ENCODE results near the gene CLN5. TPM values are rescaled to one million over a fixed set of nuclear protein-coding genes. Genes with fewer than 3 reads are reported as not detected.
A peak's percentile ranks its signal among the peaks of the same experiment; 100 is the strongest.
"Not testable (repeated sequence)": the region's sequence is repeated elsewhere in the genome, so short reads cannot be mapped to it uniquely, and the experiment has no call there.

Gene CLN5
- total RNA-seq, 2 donors from 2014 or later, result 9.9 to 29.0 TPM

DNA sequence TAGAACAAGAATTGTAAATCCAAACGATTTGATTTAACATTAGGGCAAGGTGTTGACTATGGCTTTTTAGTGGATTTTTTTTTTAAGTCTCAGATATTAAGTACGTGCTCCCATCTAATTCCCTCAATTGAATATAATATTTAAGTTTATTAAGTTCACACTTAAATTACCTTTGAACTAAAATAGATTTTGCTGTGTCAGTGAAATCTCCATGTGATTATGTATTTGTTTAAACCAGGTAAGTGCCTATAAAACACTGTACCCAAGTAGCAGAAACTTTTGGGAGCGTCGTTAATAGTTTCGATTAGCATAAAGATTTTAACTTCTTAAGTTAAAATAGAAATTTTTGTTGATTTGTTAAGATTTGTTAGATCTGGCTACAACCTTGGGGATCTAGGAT lies 1.6 kb downstream of the CLN5 start:
- Mint-ChIP-seq H3K9me3 (no peaks in the 10 kb centered on the region), H3K4me3 (peak overlapping the region; percentile 95), H3K36me3 (ENCODE audit: low read depth) (peaks cover 62% of the 10 kb centered on the region), H3K27ac (peak overlapping the region; percentile 98), H3K27me3 (no peaks in the 10 kb centered on the region), H3K4me1 (peaks cover 20% of the 10 kb centered on the region)
- no peak for ATAC-seq (replicated peaks)

DNA sequence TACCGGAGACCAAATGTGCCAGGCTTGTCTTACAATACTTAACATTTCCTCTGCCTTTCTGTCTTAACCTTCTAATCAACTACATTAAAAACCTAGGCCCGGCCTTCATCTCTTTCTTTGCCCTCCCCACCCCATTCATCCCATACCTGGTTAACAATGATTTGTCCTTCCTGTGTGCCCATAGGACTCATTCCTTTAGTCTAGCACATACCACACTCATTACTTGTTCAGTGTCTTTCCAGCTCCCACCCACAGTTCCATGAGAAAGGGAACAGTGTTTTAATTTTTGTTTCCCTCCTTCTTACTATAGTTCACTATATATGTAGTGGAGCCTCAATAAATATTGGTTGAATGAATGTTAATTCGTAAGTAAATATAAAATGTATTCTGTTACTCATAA lies 2.4 kb downstream of the CLN5 start:
- peak overlapping the region; percentile 95 for H3K4me3 Mint-ChIP-seq
- no peak for ATAC-seq (replicated peaks)
- H3K4me1 Mint-ChIP-seq, result peaks cover 22% of the 10 kb centered on the region
- H3K27me3 Mint-ChIP-seq, result no peaks in the 10 kb centered on the region
- no peaks in the 10 kb centered on the region for H3K9me3 Mint-ChIP-seq
- H3K27ac Mint-ChIP-seq, result peak overlapping the region; percentile 48
- peaks cover 70% of the 10 kb centered on the region for H3K36me3 Mint-ChIP-seq (ENCODE audit: low read depth)

DNA sequence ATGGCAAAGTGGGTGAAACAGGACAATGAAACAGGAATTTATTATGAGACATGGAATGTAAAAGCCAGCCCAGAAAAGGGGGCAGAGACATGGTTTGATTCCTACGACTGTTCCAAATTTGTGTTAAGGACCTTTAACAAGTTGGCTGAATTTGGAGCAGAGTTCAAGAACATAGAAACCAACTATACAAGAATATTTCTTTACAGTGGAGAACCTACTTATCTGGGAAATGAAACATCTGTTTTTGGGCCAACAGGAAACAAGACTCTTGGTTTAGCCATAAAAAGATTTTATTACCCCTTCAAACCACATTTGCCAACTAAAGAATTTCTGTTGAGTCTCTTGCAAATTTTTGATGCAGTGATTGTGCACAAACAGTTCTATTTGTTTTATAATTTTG lies 8.6 kb downstream of the CLN5 start:
- Mint-ChIP-seq H3K27me3 (no peaks in the 10 kb centered on the region), H3K4me3 (no peak overlapping the region), H3K9me3 (no peaks in the 10 kb centered on the region), H3K36me3 (ENCODE audit: low read depth) (peaks cover 92% of the 10 kb centered on the region), H3K27ac (no peak overlapping the region), H3K4me1 (peaks cover 27% of the 10 kb centered on the region)
- ATAC-seq (replicated peaks), result no peak

DNA sequence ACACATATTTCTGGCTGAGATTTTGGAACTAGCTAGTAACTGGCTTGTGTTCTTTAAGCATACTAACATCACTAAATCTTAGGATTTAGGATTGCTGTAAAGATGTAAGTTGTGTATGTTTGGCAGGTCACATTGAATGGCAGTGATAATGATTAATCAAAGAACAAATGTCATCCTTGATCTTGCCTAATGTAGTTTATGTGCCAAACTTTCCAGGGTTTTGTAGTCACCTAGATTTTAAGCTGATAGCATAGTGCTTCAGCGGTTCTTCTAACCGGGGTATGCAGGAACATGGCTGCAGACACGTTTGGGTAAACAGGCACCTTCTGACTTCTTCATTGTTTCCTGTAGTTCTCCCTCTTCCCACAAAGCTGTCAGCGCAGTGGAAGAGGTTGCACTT lies 9.7 kb downstream of the CLN5 start:
- H3K4me1 Mint-ChIP-seq, result peaks cover 26% of the 10 kb centered on the region

DNA sequence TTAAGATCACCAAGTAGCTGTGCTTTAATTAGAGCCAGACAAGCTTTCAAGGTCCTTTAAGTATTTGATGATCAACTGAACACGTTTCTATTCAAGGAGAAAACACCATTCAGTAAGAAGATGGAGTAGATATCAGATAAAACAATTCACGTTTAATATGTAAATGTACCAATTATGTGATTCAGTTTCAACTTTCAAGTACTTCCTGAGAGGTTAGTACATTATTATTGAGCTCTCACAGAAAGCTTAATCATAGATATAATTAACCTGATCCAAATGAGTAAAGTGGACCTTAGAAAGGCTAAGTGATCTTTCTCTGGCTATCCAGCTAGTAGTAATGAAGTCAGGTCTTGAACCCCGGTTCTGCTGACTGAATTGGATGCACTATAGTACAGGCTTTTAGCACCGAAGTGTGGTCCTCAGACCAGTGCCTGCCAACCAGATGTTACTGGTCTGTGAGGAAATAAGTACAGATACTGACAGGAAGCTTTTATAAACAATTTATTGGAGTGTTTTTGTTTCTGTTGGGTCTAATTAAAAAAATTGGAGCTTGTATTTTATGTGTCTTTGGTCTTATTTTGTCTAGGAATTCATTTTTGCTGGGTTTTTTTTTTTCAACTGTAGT lies 10.2 kb downstream of the CLN5 start:
- no peaks in the 10 kb centered on the region for H3K9me3 Mint-ChIP-seq
- peaks cover 89% of the 10 kb centered on the region for H3K36me3 Mint-ChIP-seq (ENCODE audit: low read depth)
- H3K4me1 Mint-ChIP-seq, result peaks cover 23% of the 10 kb centered on the region
- no peaks in the 10 kb centered on the region for H3K27me3 Mint-ChIP-seq
- ATAC-seq (replicated peaks), result peak; percentile 24
- peak overlapping the region; percentile 41 for H3K4me3 Mint-ChIP-seq
- peak overlapping the region; percentile 86 for H3K27ac Mint-ChIP-seq

More for the DNA sequence above, 9.7 kb downstream of the CLN5 start:
- peak overlapping the region; percentile 59 for H3K27ac Mint-ChIP-seq
- H3K4me3 Mint-ChIP-seq, result peak overlapping the region; percentile 26
- peak; percentile 19 for ATAC-seq (replicated peaks)
- H3K27me3 Mint-ChIP-seq, result no peaks in the 10 kb centered on the region
- no peaks in the 10 kb centered on the region for H3K9me3 Mint-ChIP-seq
- H3K36me3 Mint-ChIP-seq (ENCODE audit: low read depth), result peaks cover 89% of the 10 kb centered on the region

DNA sequence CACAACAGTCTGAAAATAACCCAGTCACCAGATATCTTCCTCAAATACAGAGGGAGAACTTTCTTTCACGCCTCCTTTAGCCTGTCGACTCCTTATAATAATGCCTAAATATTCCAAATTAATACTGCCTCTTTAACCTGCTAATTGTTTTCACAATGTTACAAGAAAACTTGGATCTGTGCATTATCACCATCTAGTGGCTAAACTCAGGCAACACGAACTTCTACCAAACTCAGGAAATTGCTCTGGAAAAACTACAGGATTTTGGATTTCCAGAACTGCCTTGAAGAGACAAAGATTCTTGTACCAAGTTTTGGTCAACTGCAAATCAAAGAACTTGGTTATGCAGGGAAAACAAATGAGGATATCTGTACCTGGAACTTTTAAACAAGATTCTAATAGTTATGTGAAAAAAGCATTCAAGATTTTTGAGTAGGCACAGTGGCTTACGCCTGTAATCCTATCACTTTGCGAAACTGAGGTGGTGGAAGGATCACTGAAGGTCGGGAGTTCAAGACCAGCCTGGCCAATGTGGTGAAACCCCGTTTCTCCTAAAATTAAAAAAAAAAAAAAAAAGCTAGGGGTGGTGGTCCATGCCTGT lies 10.8 kb downstream of the CLN5 start:
- Mint-ChIP-seq H3K36me3 (ENCODE audit: low read depth) (peaks cover 89% of the 10 kb centered on the region), H3K4me1 (peaks cover 26% of the 10 kb centered on the region), H3K27me3 (no peaks in the 10 kb centered on the region), H3K4me3 (peak overlapping the region; percentile 41), H3K9me3 (no peaks in the 10 kb centered on the region), H3K27ac (peak overlapping the region; percentile 86)
- no peak for ATAC-seq (replicated peaks)

DNA sequence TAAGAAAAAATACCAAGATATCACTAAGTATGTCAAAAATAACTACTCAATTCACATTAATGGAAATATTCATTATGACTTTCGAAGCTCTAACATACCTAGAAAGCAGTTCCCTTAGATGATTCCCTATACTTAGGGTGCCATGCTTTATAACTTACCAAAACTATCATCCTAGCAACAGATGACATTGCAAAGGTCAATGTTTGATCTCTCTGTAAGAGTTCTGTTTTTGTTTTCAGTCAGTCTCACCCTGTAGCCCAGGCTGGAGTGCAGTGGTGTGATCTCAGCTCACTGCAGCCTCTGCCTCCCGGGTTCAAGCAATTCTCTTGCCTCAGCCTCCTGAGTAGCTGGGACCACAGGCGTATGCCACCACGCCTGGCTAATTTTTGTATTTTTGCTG lies 16.5 kb downstream of the CLN5 start:
- H3K27me3 Mint-ChIP-seq, H3K9me3 Mint-ChIP-seq: not testable (repeated sequence)
- ATAC-seq (replicated peaks), result peak; percentile 60
- H3K4me3 Mint-ChIP-seq, result peak overlapping the region; percentile 63
- H3K36me3 Mint-ChIP-seq (ENCODE audit: low read depth), result peaks cover 96% of the 10 kb centered on the region
- peak overlapping the region; percentile 69 for H3K27ac Mint-ChIP-seq
- H3K4me1 Mint-ChIP-seq, result peaks cover 20% of the 10 kb centered on the region

DNA sequence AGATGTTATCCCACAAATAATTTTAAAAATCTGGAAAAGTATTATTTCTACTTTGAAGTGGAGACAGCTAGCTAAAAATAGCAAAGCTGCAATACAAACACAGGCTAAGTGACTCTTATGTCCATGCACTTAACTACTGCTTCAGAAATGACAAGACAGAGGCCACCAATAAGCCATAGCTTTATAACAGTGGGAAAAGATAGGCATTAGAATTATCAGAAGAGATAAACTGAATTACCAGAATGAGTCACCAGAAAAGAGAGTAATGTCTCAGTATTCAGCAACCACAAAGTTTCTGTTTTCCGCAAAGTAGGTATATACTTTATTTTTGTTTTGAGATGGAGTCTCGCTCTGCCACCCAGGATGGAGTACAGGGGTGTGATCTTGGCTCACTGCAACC lies 17.1 kb downstream of the CLN5 start:
- H3K9me3 Mint-ChIP-seq, result no peaks in the 10 kb centered on the region
- H3K4me1 Mint-ChIP-seq, result peaks cover 27% of the 10 kb centered on the region
- ATAC-seq (replicated peaks), result peak; percentile 92
- peaks cover 96% of the 10 kb centered on the region for H3K36me3 Mint-ChIP-seq (ENCODE audit: low read depth)
- peak overlapping the region; percentile 69 for H3K27ac Mint-ChIP-seq
- H3K4me3 Mint-ChIP-seq, result peak overlapping the region; percentile 63
- H3K27me3 Mint-ChIP-seq, result no peaks in the 10 kb centered on the region

DNA sequence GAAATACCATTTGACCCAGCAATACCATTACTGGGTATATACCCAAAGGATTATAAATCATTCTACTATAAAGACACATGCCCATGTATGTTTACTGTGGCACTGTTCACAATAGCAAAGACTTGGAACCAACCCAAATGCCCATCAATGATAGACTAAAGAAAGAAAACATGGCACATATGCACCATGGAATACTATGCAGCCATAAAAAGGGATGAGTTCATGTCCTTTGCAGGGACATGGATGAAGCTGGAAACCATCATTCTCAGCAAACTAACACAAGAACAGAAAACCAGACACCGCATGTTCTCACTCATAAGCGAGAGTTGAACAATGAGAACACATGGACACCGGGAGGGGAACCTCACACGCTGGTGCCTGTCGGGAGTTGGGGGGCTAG lies 17.8 kb downstream of the CLN5 start:
- peaks cover 34% of the 10 kb centered on the region for H3K4me1 Mint-ChIP-seq
- H3K27me3 Mint-ChIP-seq, result not testable (repeated sequence)

DNA sequence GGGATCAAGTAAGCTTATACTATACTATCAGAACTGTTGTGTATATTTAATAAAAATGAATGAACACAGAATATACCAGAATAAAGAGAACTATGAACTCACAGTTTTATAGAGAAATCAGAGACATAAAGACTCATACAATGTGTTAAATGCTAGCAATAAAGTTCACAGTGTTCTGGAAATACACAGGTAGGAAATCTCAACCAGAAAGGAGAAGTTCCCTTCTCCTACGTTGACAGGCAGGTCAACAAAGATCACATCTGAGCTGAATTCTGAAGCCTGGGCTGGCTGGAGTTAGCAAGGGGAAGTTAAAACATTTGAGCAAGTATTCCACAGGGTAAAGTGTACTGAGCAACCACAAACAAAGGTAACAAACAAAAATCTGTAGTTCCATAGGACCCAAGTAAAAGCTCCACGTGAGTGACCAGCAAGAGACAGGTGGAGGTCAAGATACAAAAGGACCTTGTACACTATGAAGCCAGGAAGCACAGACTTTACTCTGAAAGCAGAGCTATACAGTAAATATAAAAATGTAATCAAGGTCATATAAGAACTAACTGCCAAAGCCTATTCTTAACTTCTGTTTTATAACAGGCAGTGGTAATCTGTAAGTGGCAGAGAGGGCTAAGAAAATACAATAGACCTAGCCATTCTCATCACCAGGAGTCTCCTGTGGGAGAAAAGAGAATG lies 22.1 kb downstream of the CLN5 start:
- peaks cover 41% of the 10 kb centered on the region for H3K4me1 Mint-ChIP-seq
- H3K4me3 Mint-ChIP-seq, result no peak overlapping the region
- H3K27me3 Mint-ChIP-seq, result no peaks in the 10 kb centered on the region
- no peak for ATAC-seq (replicated peaks)
- H3K9me3 Mint-ChIP-seq, result no peaks in the 10 kb centered on the region
- H3K36me3 Mint-ChIP-seq (ENCODE audit: low read depth), result peaks cover 100% of the 10 kb centered on the region
- peak overlapping the region; percentile 63 for H3K27ac Mint-ChIP-seq

More for the DNA sequence above, 17.8 kb downstream of the CLN5 start:
- Mint-ChIP-seq H3K4me3 (peak overlapping the region; percentile 63), H3K27ac (peak overlapping the region; percentile 69), H3K36me3 (ENCODE audit: low read depth) (peaks cover 96% of the 10 kb centered on the region)
- not testable (repeated sequence) for ATAC-seq (replicated peaks); H3K9me3 Mint-ChIP-seq

DNA sequence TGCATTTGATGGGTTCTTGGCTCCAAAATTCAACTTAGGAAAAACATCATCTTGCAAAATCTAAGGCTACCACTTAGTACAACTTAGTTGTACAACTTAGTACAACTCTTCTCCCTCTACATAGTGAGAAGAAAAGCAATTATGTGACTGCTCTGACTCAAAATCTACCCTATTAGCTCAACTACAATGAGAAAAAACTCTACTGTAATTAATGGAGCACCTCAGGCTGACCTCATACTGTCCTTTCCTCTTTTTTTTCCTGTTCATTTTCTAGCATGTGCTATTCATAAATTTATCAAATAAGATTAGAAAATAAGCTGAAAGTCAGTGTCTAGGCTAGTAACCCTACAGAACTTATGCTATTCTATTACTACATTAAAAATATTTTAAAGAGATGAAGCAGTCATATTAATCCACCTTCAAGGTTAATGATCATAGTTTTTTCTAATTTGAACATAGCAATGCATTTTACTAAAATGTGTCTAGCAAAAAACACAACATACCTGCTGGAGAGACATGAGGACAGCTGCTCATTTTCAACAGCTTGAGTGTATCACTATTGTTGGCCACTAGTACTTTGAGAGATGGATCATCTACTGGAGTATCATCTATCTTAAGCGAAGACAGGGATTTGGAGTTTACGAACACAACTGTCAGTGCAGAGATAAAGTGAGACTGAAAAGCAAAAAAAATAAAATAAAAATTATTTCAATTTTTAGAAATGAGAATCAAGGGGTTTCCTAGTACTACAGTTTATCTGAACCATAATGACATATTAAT lies 23.2 kb downstream of the CLN5 start:
- Mint-ChIP-seq H3K36me3 (ENCODE audit: low read depth) (peaks cover 100% of the 10 kb centered on the region), H3K4me1 (peaks cover 33% of the 10 kb centered on the region), H3K9me3 (no peaks in the 10 kb centered on the region), H3K4me3 (no peak overlapping the region), H3K27me3 (no peaks in the 10 kb centered on the region), H3K27ac (no peak overlapping the region)
- ATAC-seq (replicated peaks), result no peak

DNA sequence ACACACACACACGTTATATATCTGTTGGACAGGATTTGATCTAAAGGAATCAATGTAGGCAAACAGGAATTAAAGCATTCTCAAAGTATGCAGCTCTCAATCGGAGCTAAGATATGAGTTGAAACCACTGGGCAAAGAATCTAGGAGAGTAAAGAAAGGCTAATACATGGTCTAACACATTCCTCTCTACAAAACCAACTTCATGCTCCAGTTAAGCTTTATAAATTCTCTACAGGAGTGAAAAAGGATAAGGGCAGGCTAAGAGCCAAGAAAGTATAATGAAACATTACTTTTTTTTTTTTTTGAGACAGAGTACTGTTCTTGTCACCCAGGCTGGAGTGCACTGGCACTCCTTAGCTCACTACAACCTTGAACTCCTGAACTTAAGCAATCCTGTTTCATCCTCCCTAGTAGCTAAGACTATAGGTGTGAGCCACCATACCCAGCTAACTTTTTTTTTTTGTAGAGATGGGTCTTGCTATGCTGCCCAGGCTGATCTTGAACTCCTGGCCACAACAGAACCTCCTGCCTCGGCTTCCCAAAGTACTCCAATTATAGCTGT lies 24.5 kb downstream of the CLN5 start:
- Mint-ChIP-seq H3K4me3 (no peak overlapping the region), H3K27me3 (no peaks in the 10 kb centered on the region), H3K27ac (no peak overlapping the region), H3K36me3 (ENCODE audit: low read depth) (peaks cover 100% of the 10 kb centered on the region), H3K4me1 (peaks cover 33% of the 10 kb centered on the region), H3K9me3 (no peaks in the 10 kb centered on the region)
- no peak for ATAC-seq (replicated peaks)

DNA sequence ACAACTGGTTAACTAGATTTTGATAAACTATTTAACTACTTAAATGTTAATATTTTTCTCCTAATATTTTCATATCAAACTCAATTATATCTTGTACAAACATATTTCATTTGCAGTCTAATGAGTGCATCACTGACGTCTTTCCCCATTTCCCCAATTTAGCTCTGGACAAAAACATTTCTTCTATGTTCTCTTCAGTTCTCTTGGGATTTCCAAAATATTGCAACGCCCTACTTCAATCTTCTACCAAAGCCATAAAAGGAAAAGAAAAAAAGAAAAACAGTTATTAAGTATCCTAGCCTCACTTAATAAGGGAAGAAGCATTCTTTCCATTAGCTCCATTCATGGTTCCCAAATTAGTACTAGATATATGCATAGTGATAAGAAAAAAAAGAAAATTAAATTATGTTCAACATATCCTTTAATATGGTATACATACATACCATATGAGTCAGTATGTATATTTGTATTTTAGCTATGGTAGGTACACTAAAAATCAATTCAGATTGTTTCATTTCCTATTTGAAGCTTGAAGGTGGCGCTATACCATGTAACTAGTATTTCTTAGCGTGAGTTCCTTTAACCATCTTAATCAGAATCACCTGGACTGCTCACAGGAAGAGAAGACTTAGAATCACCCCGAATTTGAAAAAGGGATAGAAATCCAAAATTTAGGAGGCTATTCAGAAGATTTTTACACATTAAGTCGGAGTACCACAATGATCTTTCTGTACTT lies 25.2 kb downstream of the CLN5 start:
- H3K27me3 Mint-ChIP-seq, result no peaks in the 10 kb centered on the region
- no peak overlapping the region for H3K4me3 Mint-ChIP-seq
- peak overlapping the region; percentile 41 for H3K27ac Mint-ChIP-seq
- no peak for ATAC-seq (replicated peaks)
- peaks cover 100% of the 10 kb centered on the region for H3K36me3 Mint-ChIP-seq (ENCODE audit: low read depth)
- no peaks in the 10 kb centered on the region for H3K9me3 Mint-ChIP-seq
- H3K4me1 Mint-ChIP-seq, result peaks cover 33% of the 10 kb centered on the region

DNA sequence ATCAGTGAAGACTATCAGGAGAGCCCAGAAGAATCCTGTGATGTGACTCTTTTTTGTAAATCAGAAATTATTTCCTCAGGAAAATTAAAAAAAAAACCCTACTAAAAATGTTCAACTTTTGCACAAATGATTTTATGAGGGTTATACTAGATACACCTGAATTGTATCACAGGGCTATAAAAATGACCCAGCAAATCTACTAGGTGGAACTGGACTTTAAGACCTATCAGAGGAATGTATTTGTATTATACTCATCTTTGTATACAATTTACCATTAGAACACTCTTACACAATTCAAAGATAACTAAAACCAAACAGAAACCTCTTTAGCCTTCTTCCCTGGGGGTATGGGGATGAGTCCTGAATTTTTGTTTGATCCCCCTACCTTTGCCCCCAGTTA lies 27.9 kb downstream of the CLN5 start:
- ATAC-seq (replicated peaks), result no peak
- peaks cover 32% of the 10 kb centered on the region for H3K4me1 Mint-ChIP-seq
- H3K9me3 Mint-ChIP-seq, result no peaks in the 10 kb centered on the region
- H3K4me3 Mint-ChIP-seq, result peak overlapping the region; percentile 47
- no peaks in the 10 kb centered on the region for H3K27me3 Mint-ChIP-seq
- H3K27ac Mint-ChIP-seq, result no peak overlapping the region
- peaks cover 100% of the 10 kb centered on the region for H3K36me3 Mint-ChIP-seq (ENCODE audit: low read depth)
